Skeletal muscle tissue (tissue), 4 donors: ENCODE measurements around the gene CA5A. TPM values are rescaled to one million over a fixed set of nuclear protein-coding genes. Genes with fewer than 3 reads are reported as not detected.

Source experiments
- H3K27ac ChIP-seq: one replicate; pipeline ENCODE4 v1.7.0; 2013; ENCODE audit warnings: mild to moderate bottlenecking, low read depth, low read length, inconsistent platforms
- H3K27me3 ChIP-seq, 3 donors: one replicate each; pipeline ENCODE4 v1.7.0; 2013; ENCODE audit warnings: low read length in 3 of 3; ENCODE audit not compliant: control insufficient read depth in 3 of 3, insufficient read depth in 3 of 3
- H3K36me3 ChIP-seq, 3 donors: one replicate each; pipeline ENCODE4 v1.7.0; 2013; ENCODE audit warnings: low read length in 3 of 3; ENCODE audit not compliant: control insufficient read depth in 3 of 3, insufficient read depth in 3 of 3
- H3K4me1 ChIP-seq, 3 donors: one replicate each; pipeline ENCODE4 v1.7.0; 2013; ENCODE audit warnings: low read length in 3 of 3, mild to moderate bottlenecking in 3 of 3; ENCODE audit not compliant: control insufficient read depth in 3 of 3, insufficient read depth in 3 of 3
- H3K4me3 ChIP-seq, 3 donors: one replicate each; pipeline ENCODE4 v1.7.0; 2013; ENCODE audit warnings: low read length in 3 of 3
- H3K9ac ChIP-seq, 3 donors: one replicate each; pipeline ENCODE4 v1.7.0; 2013; ENCODE audit warnings: low read length in 3 of 3, mild to moderate bottlenecking in 3 of 3, moderate library complexity in 2 of 3, low read depth in 1 of 3
- H3K9me3 ChIP-seq, 3 donors: one replicate each; pipeline ENCODE4 v1.7.0; 2013; ENCODE audit warnings: low read length in 3 of 3; ENCODE audit not compliant: control insufficient read depth in 3 of 3
- total RNA-seq: library from RNA; depleted of rRNA; stranded (reverse); fragments of >200 nt; gene quantifications from one replicate; pipeline ENCODE4 v1.2.3, GENCODE V29; 2014
- donor health status: Osteomylitis.

Gene CA5A
- total RNA-seq, 1 donor from 2014 or later: not detected

- no peaks in the 10 kb centered on the region for H3K9me3 ChIP-seq
- no peak overlapping the region for H3K4me3 ChIP-seq
- peak overlapping the region in 1 of 3 donors; percentile 50 for H3K9ac ChIP-seq
- H3K36me3 ChIP-seq: peaks cover 11 to 13% (median 12%) of the 10 kb centered on the region in 3 donors
- H3K27ac ChIP-seq: peak overlapping the region; percentile 7
- peaks cover 0 to 21% (median 9%) of the 10 kb centered on the region in 3 donors for H3K4me1 ChIP-seq
- H3K27me3 ChIP-seq: no peaks in the 10 kb centered on the region
Observed at GRCh38 chr16:87979352-87979751, 43.0 kb upstream of the CA5A start.

- Histone ChIP-seq H3K4me3 (no peak overlapping the region), H3K27me3 (no peaks in the 10 kb centered on the region), H3K36me3 (peaks cover 11 to 13% (median 12%) of the 10 kb centered on the region in 3 donors), H3K9ac (no peak overlapping the region), H3K4me1 (peaks cover 0 to 14% (median 8%) of the 10 kb centered on the region in 3 donors), H3K9me3 (no peaks in the 10 kb centered on the region), H3K27ac (no peak overlapping the region)
Observed at GRCh38 chr16:87978127-87978526, 41.8 kb upstream of the CA5A start.

GRCh38 chr16:87976665-87977064 lies 40.3 kb upstream of the CA5A start:
- H3K9me3 ChIP-seq: peaks cover 0 to 7% (median 5%) of the 10 kb centered on the region in 3 donors
- H3K27me3 ChIP-seq: no peaks in the 10 kb centered on the region
- no peak overlapping the region for H3K4me3 ChIP-seq
- peaks cover 0 to 12% (median 8%) of the 10 kb centered on the region in 3 donors for H3K4me1 ChIP-seq
- no peak overlapping the region for H3K9ac ChIP-seq
- no peak overlapping the region for H3K27ac ChIP-seq
- H3K36me3 ChIP-seq: peaks cover 4 to 7% (median 6%) of the 10 kb centered on the region in 3 donors

GRCh38 chr16:87974178-87974577 lies 37.8 kb upstream of the CA5A start:
- Histone ChIP-seq H3K27ac (no peak overlapping the region), H3K4me1 (peaks cover 0 to 4% (median 3%) of the 10 kb centered on the region in 3 donors), H3K36me3 (peaks cover 0 to 9% (median 7%) of the 10 kb centered on the region in 3 donors), H3K27me3 (no peaks in the 10 kb centered on the region), H3K9ac (no peak overlapping the region), H3K4me3 (no peak overlapping the region), H3K9me3 (peaks cover 0 to 7% (median 5%) of the 10 kb centered on the region in 3 donors)

DNA sequence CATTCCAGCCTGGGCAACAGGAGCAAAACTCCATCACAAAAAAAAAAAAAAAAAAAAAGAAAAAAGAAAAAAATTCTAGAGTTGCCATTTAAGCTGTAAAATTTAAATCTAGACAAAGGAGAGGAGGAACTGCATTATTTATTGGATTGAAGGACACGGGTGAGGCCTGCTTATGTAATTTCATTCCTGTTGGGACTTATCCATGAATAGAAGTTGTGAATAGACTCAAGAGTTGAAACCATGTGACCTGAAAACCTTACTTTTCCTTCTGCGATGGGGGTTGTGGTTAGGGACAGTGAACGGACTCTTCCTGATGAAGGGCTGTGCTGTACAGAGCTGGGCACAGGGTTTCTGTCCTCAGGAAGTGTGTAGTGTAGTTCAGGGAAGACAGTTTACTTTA lies 37.4 kb upstream of the CA5A start:
- Histone ChIP-seq H3K9me3 (peaks cover 0 to 7% (median 5%) of the 10 kb centered on the region in 3 donors), H3K27me3 (no peaks in the 10 kb centered on the region), H3K4me1 (no peaks in the 10 kb centered on the region), H3K4me3 (no peak overlapping the region), H3K9ac (no peak overlapping the region), H3K36me3 (peaks cover 0 to 9% (median 7%) of the 10 kb centered on the region in 3 donors), H3K27ac (no peak overlapping the region)

DNA sequence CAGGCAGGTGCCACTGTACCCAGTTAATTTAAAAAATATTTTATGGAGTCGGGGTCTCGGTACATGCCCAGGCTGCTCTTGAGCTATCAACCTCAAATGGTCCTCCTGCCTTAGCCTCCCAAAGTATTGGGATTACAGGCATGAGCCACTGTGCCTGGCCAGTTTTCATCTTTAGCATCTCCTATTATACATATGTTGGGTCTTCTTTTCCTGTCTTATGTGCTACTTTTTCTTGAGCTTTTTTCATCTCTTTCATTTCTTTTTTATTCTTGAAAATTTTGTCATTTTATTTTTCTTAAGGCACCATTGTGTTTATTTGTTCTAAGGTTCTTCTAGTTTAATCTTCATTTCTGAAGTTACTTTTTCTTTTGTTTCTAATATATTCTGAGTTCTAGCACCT lies 35.6 kb upstream of the CA5A start:
- H3K9ac ChIP-seq: no peak overlapping the region
- peaks cover 0 to 7% (median 5%) of the 10 kb centered on the region in 3 donors for H3K9me3 ChIP-seq
- no peak overlapping the region for H3K27ac ChIP-seq
- peaks cover 0 to 1% (median under 1%) of the 10 kb centered on the region in 3 donors for H3K4me1 ChIP-seq
- no peaks in the 10 kb centered on the region for H3K27me3 ChIP-seq
- peaks cover 0 to 9% (median 7%) of the 10 kb centered on the region in 3 donors for H3K36me3 ChIP-seq
- H3K4me3 ChIP-seq: no peak overlapping the region

GRCh38 chr16:87970186-87970585 lies 33.9 kb upstream of the CA5A start:
- H3K27ac ChIP-seq: no peak overlapping the region
- no peak overlapping the region for H3K9ac ChIP-seq
- no peaks in the 10 kb centered on the region for H3K27me3 ChIP-seq
- peaks cover 0 to 7% (median 5%) of the 10 kb centered on the region in 3 donors for H3K9me3 ChIP-seq
- peaks cover 0 to 4% (median 4%) of the 10 kb centered on the region in 3 donors for H3K36me3 ChIP-seq
- no peak overlapping the region for H3K4me3 ChIP-seq
- peaks cover 11 to 12% (median 12%) of the 10 kb centered on the region in 3 donors for H3K4me1 ChIP-seq

- H3K36me3 ChIP-seq: peaks cover 0 to 4% (median 3%) of the 10 kb centered on the region in 3 donors
- peaks cover 0 to 7% (median 5%) of the 10 kb centered on the region in 3 donors for H3K9me3 ChIP-seq
Observed at GRCh38 chr16:87968541-87968940, 32.2 kb upstream of the CA5A start.

DNA sequence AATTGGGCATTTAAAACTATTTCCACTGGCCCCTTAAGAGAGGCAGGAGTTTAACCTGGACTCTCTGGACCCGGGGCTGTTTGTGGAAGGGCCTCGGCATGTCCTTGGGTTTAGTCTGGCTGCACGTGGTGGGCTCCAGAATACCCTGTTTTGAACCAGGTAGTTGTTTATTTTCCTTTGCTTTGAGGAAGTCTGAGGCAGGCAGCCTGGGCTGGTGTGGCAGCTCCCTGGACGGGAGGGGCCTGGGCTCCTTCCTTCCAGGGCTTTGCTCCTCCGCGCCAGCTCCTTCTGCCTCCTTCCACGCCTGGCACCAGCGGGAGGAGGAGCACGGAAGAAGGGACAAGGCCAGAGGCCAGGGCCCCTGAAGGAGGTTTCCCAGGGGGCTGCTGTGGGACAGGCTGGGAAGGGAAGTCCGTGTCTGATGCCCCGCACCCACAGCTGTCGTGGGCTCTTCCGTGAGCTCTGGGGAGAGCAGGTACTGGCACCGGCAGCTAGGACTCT lies 30.4 kb upstream of the CA5A start:
- H3K36me3 ChIP-seq: peaks cover 0 to 4% (median 3%) of the 10 kb centered on the region in 3 donors
- H3K9ac ChIP-seq: peak overlapping the region; percentile 26 to 69 (median 51)
- no peaks in the 10 kb centered on the region for H3K27me3 ChIP-seq
- H3K27ac ChIP-seq: peak overlapping the region; percentile 80
- H3K4me3 ChIP-seq: peak overlapping the region in 2 of 3 donors; percentile 29 to 31
- peaks cover 25 to 28% (median 27%) of the 10 kb centered on the region in 3 donors for H3K4me1 ChIP-seq
- H3K9me3 ChIP-seq: peaks cover 0 to 2% (median 1%) of the 10 kb centered on the region in 3 donors

More at GRCh38 chr16:87968541-87968940, 32.2 kb upstream of the CA5A start:
- H3K27me3 ChIP-seq: no peaks in the 10 kb centered on the region
- peaks cover 20 to 24% (median 21%) of the 10 kb centered on the region in 3 donors for H3K4me1 ChIP-seq
- H3K9ac ChIP-seq: no peak overlapping the region
- no peak overlapping the region for H3K4me3 ChIP-seq
- H3K27ac ChIP-seq: no peak overlapping the region

DNA sequence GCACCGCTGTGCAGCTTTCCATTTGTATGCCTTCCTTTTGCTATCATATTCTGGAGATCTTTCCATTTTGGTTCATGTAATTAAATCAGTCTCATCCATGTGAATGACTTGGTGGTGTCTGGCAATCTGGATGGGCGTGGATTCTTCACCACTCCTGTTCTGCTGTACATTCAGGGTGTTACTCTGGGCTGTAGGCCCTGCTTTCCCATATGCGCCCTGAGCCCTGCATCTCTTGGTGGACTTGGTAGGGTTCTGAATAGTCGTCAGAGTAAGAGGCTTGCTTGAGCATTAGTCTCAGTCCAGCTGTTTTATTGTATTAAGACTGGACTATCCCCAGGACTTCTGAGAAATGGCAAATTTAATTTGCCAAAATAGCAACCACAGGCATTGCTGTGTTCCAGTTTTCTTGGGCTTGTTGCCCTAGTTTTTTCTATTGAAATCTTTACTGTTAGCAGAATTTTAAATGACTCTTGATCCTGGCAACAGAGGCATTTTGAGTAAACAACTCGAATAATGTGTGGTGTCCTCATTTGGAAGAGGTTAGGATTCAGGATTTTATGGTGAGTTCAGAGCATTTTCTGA lies 29.8 kb upstream of the CA5A start:
- Histone ChIP-seq H3K27ac (peak overlapping the region; percentile 80), H3K9me3 (no peaks in the 10 kb centered on the region), H3K9ac (peak overlapping the region in 1 of 3 donors; percentile 26), H3K4me3 (no peak overlapping the region), H3K27me3 (no peaks in the 10 kb centered on the region), H3K36me3 (peaks cover 0 to 2% (median 2%) of the 10 kb centered on the region in 3 donors), H3K4me1 (peaks cover 25 to 28% (median 27%) of the 10 kb centered on the region in 3 donors)
